A549 treated with AZD9567 at 1 μM for 4 hours (cell line): ENCODE measurements around the gene DPEP2NB. TPM values are rescaled to one million over a fixed set of nuclear protein-coding genes. Genes with fewer than 3 reads are reported as not detected.

Source experiments
- total RNA-seq: library from RNA; stranded (reverse); fragments of 200-300 nt; extraction: Qiagen RNA extraction; gene quantifications from 5 replicates; pipeline ENCODE4 v1.2.3, GENCODE V29; 2022; ENCODE audit not compliant: insufficient read depth

Gene DPEP2NB, protein sequence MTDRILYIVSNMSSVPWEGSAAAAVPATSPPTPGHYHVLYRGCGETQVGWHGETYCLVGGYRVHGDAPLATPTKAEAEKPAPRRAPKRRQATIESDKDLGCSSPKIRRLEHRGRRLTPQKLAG
- total RNA-seq, result not detected in 5 replicates

DNA sequence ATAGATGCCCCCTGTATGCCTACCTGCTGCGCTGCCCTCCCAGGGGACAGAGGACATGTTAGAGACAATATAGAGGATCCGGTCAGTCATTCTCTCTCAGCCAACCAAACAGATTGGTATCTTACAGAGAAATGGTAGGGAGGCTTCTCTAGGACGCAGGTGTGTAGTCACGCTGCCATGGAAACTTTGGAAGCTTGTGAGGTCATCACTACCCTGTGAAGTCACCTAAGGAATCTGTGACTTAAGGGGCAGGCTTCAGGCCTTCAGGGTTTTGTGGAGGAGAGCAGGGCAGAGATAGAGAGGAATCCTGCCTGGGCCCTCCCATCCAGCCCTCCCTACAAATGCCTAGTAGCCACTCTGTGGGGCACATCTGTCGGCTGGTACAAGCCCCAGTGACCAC lies at the start of gene DPEP2NB:
TSS of gene DPEP2NB (minus strand) at position 231 of the 400 bp plus-strand sequence. CDS start at position 90, 141 bp downstream.

DNA sequence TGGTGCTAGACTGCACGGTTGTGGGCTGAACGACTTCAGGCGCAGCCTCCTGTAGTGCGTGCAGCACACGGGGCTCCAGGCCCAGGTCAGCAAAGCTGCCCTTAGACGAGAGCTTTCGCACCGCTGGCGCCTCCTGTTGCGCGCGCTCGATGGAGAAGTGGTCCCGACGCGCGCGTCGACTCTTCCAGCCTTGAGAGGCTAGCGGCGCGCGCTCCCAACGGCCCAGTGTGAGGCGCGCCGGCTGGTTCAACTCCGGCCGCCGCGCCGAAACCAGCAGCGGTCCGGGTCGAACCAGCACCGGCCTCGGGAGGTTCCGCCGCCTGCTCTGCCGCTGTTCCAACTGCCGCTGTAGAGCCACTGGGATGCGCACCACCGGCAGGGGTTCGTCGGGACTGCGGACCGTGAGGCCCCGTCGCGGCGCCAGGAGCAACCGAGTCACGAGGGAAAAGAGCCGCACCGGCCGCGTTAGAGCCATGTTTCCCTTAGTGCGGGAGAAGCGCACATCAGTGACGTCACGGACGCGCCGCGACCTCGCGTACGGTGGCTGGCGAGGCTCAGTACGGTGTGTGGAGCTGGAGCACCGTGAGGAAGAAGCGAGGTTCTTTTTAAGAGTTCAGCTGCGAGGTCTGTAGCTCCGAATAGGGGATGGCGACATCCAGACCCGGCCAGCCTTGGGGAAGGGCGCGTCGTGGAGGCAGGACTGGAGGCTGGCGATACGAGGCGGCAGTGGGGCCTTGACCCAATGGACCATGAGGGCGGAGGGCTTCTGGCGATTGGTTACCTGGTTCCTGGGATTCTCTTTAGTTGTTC lies 7.2 kb upstream of the DPEP2NB start, which contains the start of the genes DDX28 and DUS2:
TSS of gene DDX28 (minus strand) at position 505 of the 810 bp plus-strand sequence. CDS start at position 475, 30 bp downstream.
TSS of gene DUS2 (plus strand) at position 557 of the 810 bp plus-strand sequence. CDS start 14,740 bp downstream, outside the sequence.

DNA sequence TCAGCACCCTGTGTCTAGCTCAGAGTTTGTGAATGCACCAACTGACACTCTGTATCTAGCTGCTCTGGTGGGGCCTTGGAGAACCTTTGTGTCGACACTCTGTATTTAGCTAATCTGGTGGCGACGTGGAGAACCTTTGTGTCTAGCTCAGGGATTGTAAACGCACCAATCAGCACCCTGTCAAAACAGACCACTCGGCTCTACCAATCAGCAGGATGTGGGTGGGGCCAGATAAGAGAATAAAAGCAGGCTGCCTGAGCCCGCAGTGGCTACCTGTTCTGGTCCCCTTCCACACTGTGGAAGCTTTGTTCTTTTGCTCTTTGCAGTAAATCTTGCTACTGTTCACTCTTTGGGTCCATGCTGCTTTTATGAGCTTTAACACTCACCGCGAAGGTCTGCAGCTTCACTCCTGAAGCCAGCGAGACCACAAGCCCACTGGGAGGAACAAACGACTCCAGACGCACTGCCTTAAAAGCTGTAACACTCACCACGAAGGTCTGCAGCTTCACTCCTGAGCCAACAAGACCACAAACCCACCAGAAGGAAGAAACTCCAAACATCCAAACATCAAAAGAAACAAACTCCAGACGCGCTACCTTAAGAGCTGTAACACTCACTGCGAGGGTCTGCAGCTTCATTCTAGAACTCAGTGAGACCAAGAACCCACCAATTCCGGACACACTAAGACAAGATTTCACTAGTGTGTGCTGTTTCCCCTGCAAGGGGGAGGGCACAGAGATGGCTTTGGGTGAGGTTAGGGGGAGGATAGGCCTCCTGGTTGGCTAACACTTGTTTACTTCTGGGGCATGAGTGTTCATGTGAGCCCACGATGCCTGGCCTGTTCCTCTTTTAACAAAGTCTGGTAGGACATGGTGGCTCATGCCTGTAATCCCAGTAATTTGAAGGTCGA lies 16.7 kb downstream of the DPEP2NB start, which contains the start of gene DPEP2:
TSS of gene DPEP2 (minus strand) at position 706 of the 910 bp plus-strand sequence. CDS start 6,272 bp downstream, outside the sequence.

DNA sequence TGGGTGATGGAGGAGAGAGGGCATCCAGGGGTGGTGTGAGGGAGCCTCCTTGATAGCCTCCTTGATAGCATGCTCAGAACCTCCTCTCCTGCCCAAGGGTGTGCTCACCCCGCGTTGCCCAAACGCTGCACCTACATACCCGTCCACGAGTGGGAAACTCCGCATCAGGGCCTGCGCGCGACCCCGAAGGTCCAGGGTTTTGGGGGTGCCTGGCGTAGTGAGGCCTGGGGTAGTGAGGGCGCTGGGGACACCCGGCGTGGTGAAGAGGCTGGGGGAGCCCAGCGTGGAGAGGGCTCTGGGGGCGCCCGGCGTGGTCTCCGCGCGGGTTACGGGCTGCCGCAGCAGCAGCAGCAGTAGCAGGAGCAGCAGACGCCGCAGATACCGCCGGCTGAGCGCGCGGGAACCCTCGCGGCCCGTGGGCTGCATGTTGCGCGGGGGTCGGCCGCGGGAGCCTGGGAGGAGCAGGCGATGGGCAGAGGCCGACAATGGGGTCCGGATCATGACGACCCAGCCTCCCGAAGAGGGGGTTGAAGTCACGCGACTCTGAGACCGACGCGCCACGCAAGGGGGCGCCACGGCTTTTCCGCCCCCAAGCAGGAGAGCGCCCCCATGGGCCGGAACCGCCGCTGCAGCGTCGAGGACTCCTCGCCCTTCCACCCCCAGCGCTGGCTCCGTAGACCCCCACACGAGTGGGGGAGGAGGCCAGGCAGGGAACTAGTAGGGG lies 35.6 kb downstream of the DPEP2NB start, which contains the start of gene DPEP3:
TSS of gene DPEP3 (minus strand) at position 545 of the 724 bp plus-strand sequence. CDS start at position 426, 119 bp downstream.

DNA sequence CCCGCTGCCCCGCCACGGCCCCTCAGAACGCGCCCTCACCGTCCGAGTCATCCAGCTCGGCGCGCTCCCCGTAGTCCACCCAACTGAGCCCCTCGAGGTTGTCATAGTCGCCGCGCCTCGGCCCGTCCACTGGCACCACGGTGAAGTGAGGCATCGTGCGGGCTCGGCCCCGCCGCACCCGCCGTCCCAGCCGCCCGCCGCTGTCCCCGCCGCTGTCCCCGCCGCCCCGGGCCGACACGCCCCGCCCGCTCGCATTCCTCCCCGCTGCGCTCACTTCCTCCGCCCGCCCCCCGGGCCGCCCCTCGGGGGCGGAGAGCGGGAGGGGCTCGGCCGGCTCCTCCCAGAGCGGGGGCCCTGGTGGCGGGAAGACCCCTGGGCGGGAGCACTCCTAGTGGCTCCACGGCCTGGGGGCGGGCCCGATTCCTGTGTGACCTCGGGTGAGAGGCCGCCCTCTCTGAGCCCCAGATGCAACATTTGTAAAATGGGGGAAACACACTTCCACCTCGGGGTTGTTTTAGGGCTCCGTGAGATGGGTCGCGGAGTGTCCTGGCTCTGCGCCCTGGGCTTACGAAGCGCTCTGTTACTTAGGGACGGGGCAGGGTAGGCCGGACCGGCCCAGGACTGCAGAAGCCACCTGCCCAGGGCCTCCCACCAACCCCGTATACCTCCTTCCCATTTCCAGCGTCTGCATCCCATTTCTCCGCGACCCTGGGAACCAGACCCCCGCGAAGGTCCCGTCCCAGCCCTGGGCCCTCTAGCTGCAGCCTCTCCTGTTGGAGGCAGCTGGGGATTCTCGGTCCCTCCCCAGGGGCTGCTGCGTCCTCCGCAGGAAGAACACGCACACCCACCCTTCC lies 47.1 kb downstream of the DPEP2NB start, which contains the start of gene SLC12A4:
TSS of gene SLC12A4 (minus strand) at position 238 of the 854 bp plus-strand sequence. CDS start at position 154, 84 bp downstream.

Other genes starting within 250 kb of the DPEP2NB start
- gene RANBP10, start 209.4 kb downstream of the DPEP2NB start, total RNA-seq, result 9.5 to 10.9 TPM (median 10.2 TPM) in 5 replicates
- 0.33 to 0.85 TPM (median 0.43 TPM) in 4 of 5 replicates, not detected in the other for gene TSNAXIP1, start 209.0 kb downstream of the DPEP2NB start, total RNA-seq
- 23.4 to 41.0 TPM (median 38.1 TPM) in 5 replicates for gene THAP11, start 173.6 kb downstream of the DPEP2NB start, total RNA-seq
- gene NUTF2, start 169.0 kb downstream of the DPEP2NB start, total RNA-seq, result 234 to 376 TPM (median 237 TPM) in 5 replicates
- 27.5 to 32.3 TPM (median 31.8 TPM) in 5 replicates for gene CENPT, start 168.2 kb downstream of the DPEP2NB start, total RNA-seq
- 38.5 to 68.1 TPM (median 65.8 TPM) in 5 replicates for gene EDC4, start 142.9 kb downstream of the DPEP2NB start, total RNA-seq
- 0.29 to 0.37 TPM in 2 of 5 replicates, not detected in the others for gene NRN1L, start 131.0 kb downstream of the DPEP2NB start, total RNA-seq
- gene PSKH1, start 122.7 kb downstream of the DPEP2NB start, total RNA-seq, result 11.1 to 20.4 TPM (median 15.9 TPM) in 5 replicates
- gene CTRL, start 84.0 kb downstream of the DPEP2NB start, total RNA-seq, result 1.3 to 3.3 TPM (median 1.8 TPM) in 5 replicates
- gene PSMB10, start 79.1 kb downstream of the DPEP2NB start, total RNA-seq, result 33.9 to 55.6 TPM (median 53.0 TPM) in 5 replicates
- 3.2 to 14.0 TPM (median 12.7 TPM) in 5 replicates for gene LCAT, start 71.8 kb downstream of the DPEP2NB start, total RNA-seq
- gene SLC12A4, start 47.3 kb downstream of the DPEP2NB start, total RNA-seq, result 20.5 to 37.5 TPM (median 34.2 TPM) in 5 replicates
- gene DPEP3, start 35.4 kb downstream of the DPEP2NB start, total RNA-seq, result not detected in 5 replicates
- not detected in 5 replicates for gene DPEP2, start 16.4 kb downstream of the DPEP2NB start, total RNA-seq
- 17.5 to 22.0 TPM (median 21.0 TPM) in 5 replicates for gene DDX28, start 7.3 kb upstream of the DPEP2NB start, total RNA-seq
- 14.9 to 17.4 TPM (median 15.9 TPM) in 5 replicates for gene DUS2, start 7.4 kb upstream of the DPEP2NB start, total RNA-seq
- 14.4 to 17.5 TPM (median 15.0 TPM) in 5 replicates for gene NFATC3, start 69.5 kb upstream of the DPEP2NB start, total RNA-seq
- gene ESRP2, start 220.2 kb upstream of the DPEP2NB start, total RNA-seq, result 0.03 to 5.9 TPM (median 0.16 TPM) in 4 of 5 replicates, not detected in the other
- gene PLA2G15, start 229.5 kb upstream of the DPEP2NB start, total RNA-seq, result 16.1 to 20.8 TPM (median 17.1 TPM) in 5 replicates
- gene SLC7A6, start 248.6 kb upstream of the DPEP2NB start, total RNA-seq, result 26.4 to 31.7 TPM (median 30.8 TPM) in 5 replicates